ENCODE data around the gene DDHD1.

DNA sequence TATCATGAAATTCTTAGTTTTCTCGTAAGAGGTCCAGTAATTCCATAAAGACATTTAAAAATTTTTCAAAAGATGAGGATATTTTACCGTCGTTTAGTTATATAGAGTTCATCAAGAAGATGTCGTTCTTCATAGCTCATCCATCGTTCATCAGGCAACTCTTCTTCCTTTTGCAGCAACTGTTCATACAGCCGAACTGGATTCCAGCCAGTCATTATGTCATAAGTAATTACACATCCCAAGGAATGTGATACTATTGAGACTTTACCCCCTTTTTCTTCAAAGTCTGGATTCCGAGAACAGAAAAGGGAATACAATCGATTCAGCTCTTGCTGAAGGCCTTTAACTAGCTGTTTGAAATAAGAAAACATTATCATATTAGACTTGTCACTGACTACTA, 90.3 kb downstream of the DDHD1 start:
- TF ChIP-seq, protein P1, sequence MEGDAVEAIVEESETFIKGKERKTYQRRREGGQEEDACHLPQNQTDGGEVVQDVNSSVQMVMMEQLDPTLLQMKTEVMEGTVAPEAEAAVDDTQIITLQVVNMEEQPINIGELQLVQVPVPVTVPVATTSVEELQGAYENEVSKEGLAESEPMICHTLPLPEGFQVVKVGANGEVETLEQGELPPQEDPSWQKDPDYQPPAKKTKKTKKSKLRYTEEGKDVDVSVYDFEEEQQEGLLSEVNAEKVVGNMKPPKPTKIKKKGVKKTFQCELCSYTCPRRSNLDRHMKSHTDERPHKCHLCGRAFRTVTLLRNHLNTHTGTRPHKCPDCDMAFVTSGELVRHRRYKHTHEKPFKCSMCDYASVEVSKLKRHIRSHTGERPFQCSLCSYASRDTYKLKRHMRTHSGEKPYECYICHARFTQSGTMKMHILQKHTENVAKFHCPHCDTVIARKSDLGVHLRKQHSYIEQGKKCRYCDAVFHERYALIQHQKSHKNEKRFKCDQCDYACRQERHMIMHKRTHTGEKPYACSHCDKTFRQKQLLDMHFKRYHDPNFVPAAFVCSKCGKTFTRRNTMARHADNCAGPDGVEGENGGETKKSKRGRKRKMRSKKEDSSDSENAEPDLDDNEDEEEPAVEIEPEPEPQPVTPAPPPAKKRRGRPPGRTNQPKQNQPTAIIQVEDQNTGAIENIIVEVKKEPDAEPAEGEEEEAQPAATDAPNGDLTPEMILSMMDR (IDR thresholded peaks at IDR 0.05 in 4 of 5, conservative IDR thresholded peaks at IDR 0.05 in 1 of 5) = no peak
- TF ChIP-seq POLR2A (IDR thresholded peaks at IDR 0.05) = no peak
